Common myeloid progenitor, CD34-positive (primary cell): ENCODE results near the gene SPDYE6. TPM values are rescaled to one million over a fixed set of nuclear protein-coding genes. Genes with fewer than 3 reads are reported as not detected.
"Not testable (repeated sequence)": the region's sequence is repeated elsewhere in the genome, so short reads cannot be mapped to it uniquely, and the experiment has no call there.

Experiments
- CTCF ChIA-PET: fragments of 350-600 bp; sonication (Branson Sonifier 250); formaldehyde crosslinking; loops from one replicate; lab custom pipeline; 2021; ENCODE audit warnings: antibody characterized with exemption; lab: Charles Lee
- POLR2A ChIA-PET: fragments of 350-600 bp; sonication (Branson Sonifier 250); formaldehyde crosslinking; loops from one replicate; lab custom pipeline; 2021; ENCODE audit warnings: antibody characterized with exemption; lab: Charles Lee
- DNase-seq, 3 donors: peaks; one replicate each; pipeline versions ENCODE4 v3.0.0 to v3.0.0-alpha.2; 2013
- H3K27ac ChIP-seq, 2 experiments: 1 replicate in 1 of 2; 2 replicates in 1 of 2; pipeline ENCODE4 v1.7.0; 2013; ENCODE audit warnings: inconsistent platforms in 2 of 2, low read length in 2 of 2, mild to moderate bottlenecking in 2 of 2, low read depth in 1 of 2, moderate library complexity in 1 of 2; ENCODE audit not compliant: severe bottlenecking in 2 of 2, insufficient read depth in 1 of 2, poor library complexity in 1 of 2
- H3K27me3 ChIP-seq, 5 experiments: replicated peaks in 2 of 5; 1 replicate in 3 of 5; 2 replicates in 2 of 5; pipeline versions ENCODE4 v1.6.1 to v1.7.0; 2013; ENCODE audit warnings: low read length in 4 of 5, mild to moderate bottlenecking in 2 of 5, moderate library complexity in 2 of 5, inconsistent platforms in 1 of 5; ENCODE audit not compliant: insufficient read depth in 5 of 5, control insufficient read depth in 4 of 5
- H3K36me3 ChIP-seq, 4 experiments: 1 replicate in 2 of 4; 2 replicates in 2 of 4; pipeline versions ENCODE4 v1.6.1 to v1.7.0; 2013; ENCODE audit warnings: low read length in 3 of 4, control low read depth in 1 of 4, mild to moderate bottlenecking in 1 of 4; ENCODE audit not compliant: control insufficient read depth in 4 of 4, insufficient read depth in 4 of 4
- H3K4me1 ChIP-seq, 4 experiments: 1 replicate in 3 of 4; 2 replicates in 1 of 4; pipeline versions ENCODE4 v1.6.1 to v1.7.1; 2013; ENCODE audit warnings: low read length in 3 of 4, mild to moderate bottlenecking in 3 of 4, control low read depth in 1 of 4, inconsistent platforms in 1 of 4, moderate library complexity in 1 of 4; ENCODE audit not compliant: control insufficient read depth in 4 of 4, insufficient read depth in 4 of 4; ENCODE audit errors: control extremely low read depth in 1 of 4
- H3K4me3 ChIP-seq, 7 experiments: 1 replicate in 4 of 7; 2 replicates in 3 of 7; pipeline versions ENCODE4 v1.5.1 to v1.7.0; 2013; ENCODE audit warnings: mild to moderate bottlenecking in 7 of 7, low read length in 6 of 7, moderate library complexity in 6 of 7, inconsistent platforms in 2 of 7, low read depth in 2 of 7, control low read depth in 1 of 7; ENCODE audit not compliant: insufficient read depth in 4 of 7, control insufficient read depth in 1 of 7; ENCODE audit errors: extremely low read depth in 1 of 7
- H3K9me3 ChIP-seq, 5 experiments: 1 replicate in 4 of 5; 2 replicates in 1 of 5; pipeline versions ENCODE4 v1.6.1 to v1.7.1; 2013; ENCODE audit warnings: low read length in 4 of 5, mild to moderate bottlenecking in 2 of 5, inconsistent platforms in 1 of 5, low read depth in 1 of 5, moderate library complexity in 1 of 5; ENCODE audit not compliant: control insufficient read depth in 4 of 5, insufficient read depth in 2 of 5; ENCODE audit errors: control extremely low read depth in 1 of 5
- WGBS: methylation state at CpG from one replicate; pipeline ENCODE4 v1.1.5; 2013; ENCODE audit not compliant: insufficient coverage; 5-methylcytosine and 5-hydroxymethylcytosine counted together
- polyA plus RNA-seq: library from polyadenylated mRNA; unstranded; fragments of 120-200 nt; gene quantifications from one replicate; pipeline ENCODE4 v1.2.1, GENCODE V29; 2013

Gene SPDYE6, protein sequence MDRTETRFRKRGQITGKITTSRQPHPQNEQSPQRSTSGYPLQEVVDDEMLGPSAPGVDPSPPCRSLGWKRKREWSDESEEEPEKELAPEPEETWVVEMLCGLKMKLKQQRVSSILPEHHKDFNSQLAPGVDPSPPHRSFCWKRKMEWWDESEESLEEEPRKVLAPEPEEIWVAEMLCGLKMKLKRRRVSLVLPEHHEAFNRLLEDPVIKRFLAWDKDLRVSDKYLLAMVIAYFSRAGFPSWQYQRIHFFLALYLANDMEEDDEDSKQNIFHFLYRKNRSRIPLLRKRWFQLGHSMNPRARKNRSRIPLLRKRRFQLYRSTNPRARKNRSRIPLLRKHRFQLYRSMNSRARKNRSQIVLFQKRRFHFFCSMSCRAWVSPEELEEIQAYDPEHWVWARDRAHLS
- polyA plus RNA-seq: 1.9 TPM

DNA sequence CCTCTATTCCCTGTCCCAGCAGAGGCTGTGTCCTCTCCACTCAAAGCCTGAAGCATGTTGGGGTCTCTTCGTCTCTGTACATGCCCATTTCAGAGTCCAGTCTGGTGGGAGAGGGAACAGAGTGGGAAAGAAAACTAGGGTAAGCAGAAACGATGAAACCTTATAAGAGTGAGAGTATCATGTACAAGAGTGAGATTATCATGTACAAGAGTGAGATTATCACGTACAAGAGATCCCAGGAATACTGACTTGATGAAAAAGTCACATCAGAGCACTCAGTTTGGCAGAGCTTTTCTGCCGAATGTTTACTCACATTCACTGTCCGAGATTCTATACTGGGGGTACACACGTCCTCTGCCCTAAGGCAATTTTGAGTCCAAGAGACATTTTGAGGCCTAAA lies at the start of gene SPDYE6:
Gene SPDYE6, minus strand, starts transcription at position 101 of the 400 bp plus-strand sequence. CDS start 421 bp downstream, outside the sequence.
- H3K27me3 ChIP-seq, CTCF ChIA-PET, H3K36me3 ChIP-seq, H3K27ac ChIP-seq, POLR2A ChIA-PET, DNase-seq, H3K9me3 ChIP-seq, H3K4me3 ChIP-seq, H3K4me1 ChIP-seq: not testable (repeated sequence)
- WGBS: no CpG with 5 or more reads among the region's 6 CpGs

- not testable (repeated sequence) for H3K27ac ChIP-seq, H3K4me3 ChIP-seq, DNase-seq, H3K4me1 ChIP-seq, H3K27me3 ChIP-seq, H3K9me3 ChIP-seq
- ChIA-PET POLR2A (interaction anchor here (0.6 kb wide), 1 partner anchor 43 kb away, joined by 3 read pairs; no protein-coding TSS in a partner anchor), CTCF (interaction anchor here (1.0 to 56.5 kb wide), 5 partner anchors 9 to 151 kb away, joined by 3 to 1488 read pairs (median 6); partner anchors contain the start of genes ALKBH4, LRWD1, ORAI2 and PRKRIP1)
- WGBS: 93% methylated on average over 3 of the region's 5 CpGs
- H3K36me3 ChIP-seq: peaks cover 19 to 81% (median 53%) of the 10 kb centered on the region in 4 experiments
These were observed 48.6 kb upstream of the SPDYE6 start for GRCh38 chr7:102404862-102405188.

- H3K27ac ChIP-seq: no peak overlapping the region
- H3K36me3 ChIP-seq: peaks cover 19 to 82% (median 53%) of the 10 kb centered on the region in 4 experiments
- H3K4me3 ChIP-seq: no peak overlapping the region
- POLR2A ChIA-PET: interaction anchor here (0.6 kb wide), 1 partner anchor 44 kb away, joined by 3 read pairs; no protein-coding TSS in a partner anchor
- no peaks in the 10 kb centered on the region for H3K27me3 ChIP-seq
- CTCF ChIA-PET: interaction anchor here (1.0 to 56.5 kb wide), 5 partner anchors 8 to 150 kb away, joined by 3 to 1488 read pairs (median 6); partner anchors contain the start of genes ALKBH4, LRWD1, ORAI2 and PRKRIP1
- DNase-seq: peak; percentile 75 to 86 (median 86)
- no peaks in the 10 kb centered on the region for H3K9me3 ChIP-seq
- 86% methylated on average over 11 of the region's 15 CpGs for WGBS
- H3K4me1 ChIP-seq: peaks cover 0 to 7% (median 0%) of the 10 kb centered on the region in 4 experiments
These were observed 48.0 kb upstream of the SPDYE6 start for GRCh38 chr7:102404005-102404861.

DNA sequence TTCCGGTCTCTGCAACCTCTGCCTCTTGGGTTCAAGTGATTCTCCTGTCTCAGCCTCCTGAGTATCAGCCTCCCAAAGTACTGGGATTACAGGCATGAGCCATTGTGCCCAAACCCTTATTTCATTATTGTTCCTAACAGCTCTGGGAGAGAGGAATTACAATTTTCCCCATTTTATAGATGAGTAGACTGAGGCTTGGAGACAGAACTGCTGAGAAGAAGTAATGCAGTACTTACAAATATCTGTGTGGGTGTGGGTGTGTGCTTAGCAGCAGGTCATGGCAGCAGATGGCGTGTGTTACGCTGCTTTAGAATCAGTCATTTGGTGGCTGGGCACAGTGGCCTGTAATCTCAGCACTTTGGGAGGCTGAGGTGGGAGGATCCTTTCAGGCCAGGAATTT lies 47.3 kb upstream of the SPDYE6 start:
- DNase-seq: no peak
- H3K4me3 ChIP-seq: no peak overlapping the region
- H3K4me1 ChIP-seq: peaks cover 0 to 7% (median 0%) of the 10 kb centered on the region in 4 experiments
- no peaks in the 10 kb centered on the region for H3K27me3 ChIP-seq
- WGBS: 100% methylated on average over 3 of the region's 3 CpGs
- no peak overlapping the region for H3K27ac ChIP-seq
- POLR2A ChIA-PET: no interaction called here
- H3K9me3 ChIP-seq: no peaks in the 10 kb centered on the region
- CTCF ChIA-PET: interaction anchor here (1.4 to 56.5 kb wide), 3 partner anchors 10 to 39 kb away, joined by 5 to 1488 read pairs (median 6); partner anchors contain the start of genes ALKBH4, LRWD1 and ORAI2
- peaks cover 16 to 81% (median 57%) of the 10 kb centered on the region in 4 experiments for H3K36me3 ChIP-seq

GRCh38 chr7:102400360-102400759 lies 44.1 kb upstream of the SPDYE6 start:
- WGBS: 100% methylated on average over 4 of the region's 5 CpGs
- Histone ChIP-seq H3K4me1 (peaks cover 3 to 25% (median 14%) of the 10 kb centered on the region in 4 experiments), H3K27me3 (no peaks in the 10 kb centered on the region), H3K9me3 (no peaks in the 10 kb centered on the region), H3K36me3 (peaks cover 12 to 53% (median 37%) of the 10 kb centered on the region in 4 experiments), H3K4me3 (no peak overlapping the region), H3K27ac (no peak overlapping the region)
- ChIA-PET POLR2A (interaction anchor here (0.6 kb wide), 1 partner anchor 71 kb away, joined by 3 read pairs; no protein-coding TSS in a partner anchor), CTCF (interaction anchor here (1.2 to 56.5 kb wide), 2 partner anchors 42 to 121 kb away, joined by 3 to 1488 read pairs; partner anchors contain the start of genes ALKBH4, LRWD1 and ORAI2)
- DNase-seq: no peak

DNA sequence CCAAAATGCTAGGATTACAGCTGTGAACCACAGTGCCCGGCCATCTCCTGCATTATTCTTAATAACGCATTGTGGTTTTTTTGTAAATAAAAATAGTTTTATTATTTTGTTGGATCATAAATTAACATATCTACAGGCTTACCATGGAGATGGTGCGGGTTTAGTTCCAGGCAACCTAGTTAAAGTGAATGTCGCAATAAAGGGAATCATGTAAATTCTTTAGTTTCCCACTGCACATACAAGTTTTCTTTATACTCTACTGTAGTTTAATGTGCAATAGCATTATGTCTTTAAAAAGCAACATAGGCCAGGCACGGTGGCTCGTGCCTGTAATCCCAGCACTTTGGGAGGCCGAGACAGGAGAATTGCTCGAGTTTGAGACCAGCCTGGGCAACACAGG lies 42.3 kb upstream of the SPDYE6 start:
- ChIA-PET POLR2A (no interaction called here), CTCF (interaction anchor here (0.7 to 56.5 kb wide), 4 partner anchors 10 to 1787 kb away, joined by 4 to 1488 read pairs (median 128); partner anchors contain the start of genes ALKBH4, LRWD1 and ORAI2)
- WGBS: 100% methylated on average over 4 of the region's 8 CpGs
- peaks cover 3 to 26% (median 15%) of the 10 kb centered on the region in 4 experiments for H3K4me1 ChIP-seq
- no peaks in the 10 kb centered on the region for H3K27me3 ChIP-seq
- peaks cover 8 to 42% (median 29%) of the 10 kb centered on the region in 4 experiments for H3K36me3 ChIP-seq
- H3K9me3 ChIP-seq: no peaks in the 10 kb centered on the region
- H3K4me3 ChIP-seq: no peak overlapping the region
- DNase-seq: no peak
- no peak overlapping the region for H3K27ac ChIP-seq
